SK-N-SH (cell line): ENCODE data around the gene DNAJC5.

ENCODE experiments used
- CTCF ChIP-seq: fragments of 200-600 bp; sonication (generic); IDR thresholded peaks from 2 replicates; pipeline ENCODE4 v1.6.1; 2017; ENCODE audit warnings: antibody characterized with exemption, mild to moderate bottlenecking, moderate library complexity
- FOXM1 ChIP-seq: IDR thresholded peaks from 2 replicates; pipeline ENCODE4 v1.4.0; 2012; ENCODE audit warnings: low read depth, mild to moderate bottlenecking
- MAX ChIP-seq: IDR thresholded peaks from 2 replicates; pipeline ENCODE4 v1.4.0; 2012; ENCODE audit warnings: low read depth
- NRF1 ChIP-seq: IDR thresholded peaks from 2 replicates; pipeline ENCODE4 v1.6.1; 2012; ENCODE audit warnings: low read depth, mild to moderate bottlenecking, low read length
- POLR2AphosphoS5 ChIP-seq: IDR thresholded peaks from 2 replicates; pipeline ENCODE4 v1.6.1; 2012; ENCODE audit warnings: low read depth, low read length
- SMC3 ChIP-seq: IDR thresholded peaks from 2 replicates; pipeline ENCODE4 v1.6.1; 2012; ENCODE audit warnings: low read depth, low read length, improper control_type of control experiment
- TAF1 ChIP-seq: IDR thresholded peaks from 2 replicates; pipeline ENCODE4 v1.6.1; 2012; ENCODE audit warnings: low read depth, mild to moderate bottlenecking, low read length, moderate library complexity, borderline replicate concordance
- USF1 ChIP-seq: IDR thresholded peaks from 2 replicates; pipeline ENCODE4 v1.4.0; 2012; ENCODE audit warnings: low read depth, borderline replicate concordance
- USF2 ChIP-seq: fragments of 150-350 bp; IDR thresholded peaks from 2 replicates; pipeline ENCODE4 v1.6.1; 2017; ENCODE audit warnings: antibody characterized with exemption, low read length, low read depth, borderline replicate concordance
- YY1 ChIP-seq: IDR thresholded peaks from 2 replicates; pipeline ENCODE4 v1.4.0; 2012; ENCODE audit warnings: low read depth, mild to moderate bottlenecking

- TF ChIP-seq CTCF (no peak), YY1 (no peak), USF2 (no peak), MAX (0 out of 2 replicates have a peak, but pooled peaks have one; percentile 34), TAF1 (0 out of 2 replicates have a peak, but pooled peaks have one; percentile 30), POLR2AphosphoS5 (no peak), NRF1 (no peak), USF1 (no peak), SMC3 (no peak), FOXM1 (no peak)
These were observed 84.8 kb downstream of the DNAJC5 start, which contains the start of gene SAMD10 for GRCh38 chr20:63979557-63980316.
